GM23248 (cell line): ENCODE measurements around the gene C9orf153.

Experiments used
- EZH2 ChIP-seq: fragments of 200-600 bp; sonication (generic); IDR thresholded peaks from 2 replicates; pipeline ENCODE4 v1.6.1; 2018; ENCODE audit warnings: antibody characterized with exemption, mild to moderate bottlenecking; ENCODE audit not compliant: insufficient read depth, poor library complexity, severe bottlenecking
- EZH2phosphoT487 ChIP-seq: fragments of 200-600 bp; sonication (generic); IDR thresholded peaks from 2 replicates; pipeline ENCODE4 v1.6.1; 2018; ENCODE audit warnings: antibody characterized with exemption, moderate library complexity, mild to moderate bottlenecking, low read depth; ENCODE audit not compliant: insufficient read depth

DNA sequence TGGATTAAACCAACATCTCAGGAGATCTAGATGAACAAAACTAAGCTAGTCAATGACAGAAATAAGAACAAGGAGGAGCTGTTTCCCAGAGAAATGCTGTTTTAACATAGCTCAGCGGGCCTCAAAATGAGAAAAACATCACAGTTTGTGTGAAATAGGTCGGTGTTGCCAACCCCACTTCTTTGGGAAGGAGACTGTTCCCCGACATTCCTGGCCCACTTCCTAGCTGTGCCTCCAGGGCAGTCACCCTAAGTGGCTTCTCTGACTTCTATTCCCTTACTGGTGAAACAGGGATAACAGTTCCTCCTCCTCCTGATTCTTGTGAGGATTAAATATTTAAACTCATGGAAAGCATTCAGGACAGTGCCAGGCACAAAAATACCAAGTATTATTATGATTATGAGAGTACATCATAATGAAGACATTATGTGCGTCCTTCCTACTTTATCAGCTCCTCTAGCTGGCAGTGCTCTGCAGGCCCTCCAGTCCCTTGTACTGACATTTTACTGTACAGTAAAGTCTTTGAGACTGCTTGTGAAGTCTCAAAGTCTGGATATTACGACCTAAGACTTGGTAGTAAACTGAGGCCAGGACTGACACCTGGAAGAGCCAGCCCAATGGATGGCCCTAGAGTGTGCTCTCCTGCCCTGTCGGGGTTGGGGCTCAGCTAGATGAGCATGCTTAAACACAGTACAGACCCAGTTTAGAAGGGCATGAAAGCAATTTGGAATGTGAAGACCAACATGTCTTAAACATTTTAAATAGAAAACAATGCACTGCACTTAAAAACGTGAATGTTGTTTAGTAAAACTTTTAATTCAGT is 15.6 kb upstream of the C9orf153 start:
- TF ChIP-seq EZH2phosphoT487 (no peak), EZH2 (no peak)
